Astrocyte of the spinal cord (primary cell): ENCODE data around the gene AQP9.
A peak's percentile ranks its signal among the peaks of the same experiment; 100 is the strongest.
"Not testable (repeated sequence)": the region's sequence is repeated elsewhere in the genome, so short reads cannot be mapped to it uniquely, and the experiment has no call there.

Source experiments
- DNase-seq: peaks from one replicate; pipeline ENCODE4 v3.0.0; 2011; ENCODE audit warnings: low read depth, low spot score
- H3K4me3 ChIP-seq: 2 replicates; pipeline ENCODE4 v1.5.1; 2011; ENCODE audit warnings: low read depth, mild to moderate bottlenecking, low read length, moderate library complexity
- CTCF ChIP-seq: IDR thresholded peaks from 2 replicates; pipeline ENCODE4 v1.5.1; 2012; ENCODE audit warnings: low read depth, mild to moderate bottlenecking, low read length, inconsistent platforms
- in situ Hi-C: cut with HindIII; loops from 2 replicates; pipeline ENCODE4 v1.10.0; 2017; ENCODE audit warnings: low sequenced_read_pairs

Gene AQP9

DNA sequence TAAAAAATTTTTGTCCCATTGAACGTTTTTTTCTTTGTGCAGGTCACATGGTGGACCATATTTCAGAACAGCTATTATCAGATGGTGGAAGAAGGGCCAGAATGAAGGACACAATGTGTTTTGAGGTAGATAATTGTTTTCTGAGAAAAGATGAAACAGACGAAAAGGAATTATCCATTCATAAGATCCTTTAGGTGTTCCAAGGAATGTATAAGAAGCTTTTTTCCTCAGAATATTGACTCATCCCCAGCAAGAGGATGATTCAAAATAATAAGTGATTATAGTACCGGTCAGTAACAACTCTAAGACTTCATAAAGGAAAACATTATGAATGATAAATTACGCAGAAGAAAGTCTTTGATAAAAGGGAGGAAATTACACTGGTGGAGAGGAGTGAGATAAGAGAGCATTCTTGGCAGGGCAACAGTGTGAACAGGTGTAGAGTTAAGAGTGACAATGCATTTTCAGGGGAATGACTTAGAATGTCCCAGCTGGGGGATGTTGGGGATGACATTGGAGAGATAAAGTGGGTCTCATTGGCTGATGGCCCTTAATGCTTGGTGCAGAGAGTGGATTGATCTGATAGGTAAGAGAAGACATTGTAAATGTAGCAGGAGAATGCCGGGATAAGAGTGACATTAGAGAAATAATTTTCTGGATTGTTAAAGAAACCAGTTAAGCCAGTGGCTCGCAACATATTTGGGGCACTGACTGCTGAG lies 27.0 kb upstream of the AQP9 start:
- in situ Hi-C loops = no loop called here
- H3K4me3 ChIP-seq = no peak overlapping the region
- no peak for DNase-seq
- TF ChIP-seq CTCF = no peak

DNA sequence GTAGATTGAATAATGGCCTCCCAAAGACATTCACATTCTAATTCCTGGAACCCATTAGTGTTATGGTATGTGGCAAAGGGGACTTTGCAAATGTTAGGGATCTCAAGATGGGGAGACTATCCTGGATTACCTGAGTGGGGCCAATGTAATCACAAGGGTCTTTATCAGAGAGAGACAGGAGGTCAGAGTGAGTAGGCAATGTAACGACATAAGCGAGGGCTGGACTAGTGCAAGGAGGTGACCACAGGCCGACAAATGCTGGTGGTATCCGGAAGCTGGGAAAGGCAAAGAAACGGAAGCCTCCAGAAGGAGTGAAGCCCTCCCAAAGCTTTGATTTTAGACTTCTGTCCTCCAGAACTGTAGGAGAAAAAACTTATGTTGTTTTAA lies 26.5 kb upstream of the AQP9 start:
- no peak for DNase-seq
- no peak overlapping the region for H3K4me3 ChIP-seq
- in situ Hi-C loops = no loop called here
- TF ChIP-seq CTCF = no peak

- H3K4me3 ChIP-seq, DNase-seq, in situ Hi-C loops: not testable (repeated sequence)
Measured at GRCh38 chr15:58113358-58113757, 24.8 kb upstream of the AQP9 start.

GRCh38 chr15:58114388-58114787 lies 23.8 kb upstream of the AQP9 start:
- in situ Hi-C loops = no loop called here
- DNase-seq = no peak
- TF ChIP-seq CTCF = no peak
- no peak overlapping the region for H3K4me3 ChIP-seq

DNA sequence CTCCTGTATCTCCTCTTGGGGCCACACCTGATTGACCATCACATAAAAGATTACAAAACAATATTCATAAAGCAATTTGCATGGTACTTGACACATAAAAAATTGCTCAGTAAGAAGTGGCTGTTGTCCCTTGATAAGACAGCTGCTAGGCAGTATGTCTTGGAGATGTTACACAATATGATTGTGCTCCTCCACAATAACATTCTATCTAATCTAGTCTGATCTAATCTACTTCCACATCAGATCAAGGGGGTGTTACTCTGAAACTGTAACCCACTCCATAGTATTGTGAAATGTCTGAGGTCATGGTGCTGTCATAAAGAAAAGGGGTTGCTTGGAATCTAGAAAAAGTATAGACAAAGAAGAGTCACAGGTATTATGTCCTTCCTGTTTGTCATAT lies 23.4 kb upstream of the AQP9 start:
- TF ChIP-seq CTCF = no peak
- no peak overlapping the region for H3K4me3 ChIP-seq
- in situ Hi-C loops = no loop called here
- no peak for DNase-seq

GRCh38 chr15:58115692-58116091 lies 22.5 kb upstream of the AQP9 start:
- H3K4me3 ChIP-seq = no peak overlapping the region
- DNase-seq = peak; percentile 4
- peak; percentile 29 for TF ChIP-seq CTCF
- in situ Hi-C loops = no loop called here

DNA sequence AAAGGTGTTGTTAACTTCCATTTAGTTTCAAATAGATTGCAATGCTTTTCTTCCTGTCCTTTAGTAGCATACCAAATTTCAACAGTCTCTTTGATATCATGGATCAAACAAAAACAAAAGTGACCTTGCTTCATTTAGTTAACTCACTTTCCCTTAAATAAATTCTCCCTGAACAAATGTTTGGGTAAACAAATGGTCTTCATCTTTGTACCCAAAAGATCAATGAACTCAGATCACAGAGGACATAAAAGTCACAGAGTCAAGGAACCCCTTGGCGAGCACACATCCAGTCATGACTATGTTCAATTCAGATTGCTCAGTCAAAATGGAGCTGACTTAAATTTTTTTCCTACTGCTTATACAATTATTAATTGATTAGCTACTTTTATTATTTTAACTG lies 20.6 kb upstream of the AQP9 start:
- no peak overlapping the region for H3K4me3 ChIP-seq
- no peak for TF ChIP-seq CTCF
- in situ Hi-C loops = no loop called here
- no peak for DNase-seq
